Jurkat, Clone E6-1 (cell line): ENCODE results near the gene WBP2.

ENCODE experiments used
- DNase-seq: peaks from one replicate; pipeline ENCODE4 v3.0.0-alpha.2; 2011; ENCODE audit warnings: low read depth, low spot score
- H3K4me3 ChIP-seq: 2 replicates; pipeline ENCODE4 v1.5.1; 2011; ENCODE audit warnings: mild to moderate bottlenecking, low read length, control low read depth, moderate library complexity

WBP2 gene

DNA sequence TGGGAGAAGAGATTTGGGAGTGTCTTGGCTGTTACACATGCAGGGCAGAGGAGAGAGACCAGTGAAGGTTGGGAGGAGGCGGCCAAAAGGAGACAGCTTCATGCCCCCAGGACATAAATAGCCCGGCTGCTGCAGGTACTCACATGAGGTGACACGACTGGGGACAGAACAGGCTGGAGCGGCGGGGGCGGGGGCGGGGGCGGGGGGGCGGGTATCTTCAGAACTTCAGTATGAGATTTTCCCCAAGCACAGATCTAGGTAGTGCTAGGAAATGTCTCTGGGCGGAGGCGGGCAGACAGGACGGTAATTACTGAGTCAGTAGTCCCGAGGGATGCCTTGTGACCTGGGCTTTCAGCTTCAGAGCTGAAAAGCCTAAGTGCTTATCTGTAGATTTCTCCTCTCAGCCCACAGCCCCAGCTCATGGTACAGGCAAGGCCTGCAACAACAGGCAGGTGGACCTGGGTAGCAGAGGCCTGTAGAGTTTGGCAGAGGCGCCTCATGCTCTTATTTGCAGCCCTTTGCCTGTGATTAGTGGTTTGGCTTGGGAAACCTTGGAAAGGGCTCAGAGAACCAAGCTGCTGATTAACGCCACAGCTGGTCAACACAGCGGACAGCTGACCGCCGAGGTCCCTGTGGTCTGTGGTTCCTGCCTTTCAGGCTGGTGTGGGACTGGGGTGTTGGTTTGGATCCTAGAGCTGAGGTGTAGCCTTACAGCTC, 46.1 kb downstream of the WBP2 start:
- no peak overlapping the region for H3K4me3 ChIP-seq
- DNase-seq, result no peak

DNA sequence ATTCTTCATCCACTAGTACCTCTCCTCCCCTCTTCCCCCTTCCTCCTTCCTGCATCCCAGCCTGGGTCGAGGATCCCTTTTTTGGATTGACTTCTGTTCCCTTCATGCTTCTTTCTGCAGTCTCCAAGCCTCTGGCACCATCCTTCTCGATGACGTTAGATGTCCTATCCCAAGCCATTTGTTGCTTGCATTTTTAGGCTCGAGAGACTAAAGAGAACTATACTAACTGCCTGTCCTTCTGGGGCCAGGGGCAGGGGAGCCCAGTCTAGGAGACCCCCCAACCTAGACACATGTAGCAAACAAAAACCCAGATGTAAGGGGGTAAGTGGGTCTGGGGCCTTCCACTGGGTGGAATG, 46.6 kb downstream of the WBP2 start:
- no peak for DNase-seq
- H3K4me3 ChIP-seq, result no peak overlapping the region

DNA sequence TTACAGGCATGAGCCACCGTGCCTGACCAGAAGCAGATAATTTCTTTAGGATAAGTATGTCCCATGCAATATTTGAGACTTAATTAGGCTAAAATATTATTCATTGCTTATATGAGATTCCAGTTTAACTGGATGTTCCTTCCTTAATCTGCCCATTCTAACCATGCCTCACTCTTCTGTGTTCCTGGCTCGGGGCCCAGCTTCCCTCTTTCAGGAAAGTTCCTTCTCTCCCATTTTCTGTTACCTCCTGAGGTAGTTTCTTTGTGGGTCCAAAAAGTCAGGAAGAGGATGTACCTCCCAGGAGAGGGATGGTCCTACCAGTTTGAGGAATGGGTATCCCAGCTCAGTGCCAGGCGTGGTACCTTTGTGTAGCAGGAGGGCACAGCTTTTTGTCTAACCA, 47.3 kb downstream of the WBP2 start:
- H3K4me3 ChIP-seq, result no peak overlapping the region
- DNase-seq, result no peak

DNA sequence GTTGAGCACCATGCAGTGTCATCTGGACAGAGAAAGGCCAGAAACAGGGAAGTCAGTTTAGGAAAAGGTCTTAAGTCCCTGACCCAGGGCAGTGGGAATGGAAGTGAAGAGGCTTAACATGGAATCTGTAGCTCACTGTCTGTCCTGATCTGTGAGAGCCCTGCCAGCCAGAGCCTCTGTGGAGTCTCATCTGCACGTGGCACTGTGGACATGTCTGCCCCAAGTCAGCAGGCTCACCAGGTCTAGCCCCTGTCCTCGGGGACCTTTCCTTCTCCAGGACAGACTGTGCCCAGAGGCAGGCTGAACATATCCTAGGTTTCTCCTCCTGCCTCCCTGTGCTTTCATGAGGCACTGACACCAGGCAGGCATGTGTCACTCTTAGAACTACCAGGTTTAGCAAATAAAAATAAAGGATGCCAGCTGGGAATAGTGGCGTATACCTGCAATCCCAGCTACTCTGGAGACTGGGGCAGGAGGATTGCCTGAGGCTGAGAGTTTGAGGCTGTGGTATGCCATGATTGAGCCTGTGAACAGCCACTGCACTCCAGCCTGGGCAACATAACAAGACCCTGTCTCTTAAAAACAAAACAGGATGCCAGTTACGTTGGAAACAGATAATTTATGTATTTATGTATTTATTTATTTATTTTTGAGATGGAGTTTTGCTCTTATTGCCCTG, 48.2 kb downstream of the WBP2 start:
- no peak overlapping the region for H3K4me3 ChIP-seq
- DNase-seq, result no peak

DNA sequence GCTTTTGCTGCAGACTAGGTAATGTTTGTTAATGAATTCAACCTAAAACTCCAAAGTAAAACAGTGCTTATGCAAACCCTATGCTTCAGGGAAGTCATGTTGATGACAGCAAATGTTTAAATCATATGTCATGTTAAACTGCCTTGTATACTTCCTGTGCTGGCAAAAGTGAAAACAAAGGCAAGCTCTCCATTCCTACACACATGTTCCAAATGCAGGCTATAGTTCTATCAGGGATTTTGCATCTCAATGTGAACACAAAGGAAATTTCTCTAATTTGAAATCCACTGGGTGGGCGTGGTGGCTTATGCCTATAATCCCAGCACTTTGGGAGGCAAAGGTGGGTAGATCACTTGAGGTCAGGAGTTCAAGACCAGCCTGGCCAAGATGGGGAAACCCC, 51.3 kb downstream of the WBP2 start:
- no peak for DNase-seq
- H3K4me3 ChIP-seq, result no peak overlapping the region

DNA sequence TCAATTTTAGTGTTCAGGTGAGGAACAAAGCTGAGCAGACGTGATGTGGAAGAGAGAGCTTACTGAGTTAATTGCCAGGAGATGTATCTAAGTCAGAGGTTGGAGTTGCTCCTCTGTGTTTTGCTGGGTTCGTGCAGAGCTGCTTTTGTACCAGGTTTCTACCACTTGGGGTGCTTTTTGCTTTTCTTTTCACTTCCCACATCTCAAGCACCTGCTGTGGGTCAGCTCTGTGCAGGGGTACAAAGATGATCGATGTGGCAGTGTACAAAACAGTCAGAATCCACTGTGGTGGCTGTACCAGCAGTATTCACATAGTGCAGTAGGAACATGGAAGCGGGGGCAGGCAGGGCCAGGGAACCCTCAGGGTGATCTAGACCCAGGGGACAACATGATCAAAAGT, 55.7 kb downstream of the WBP2 start:
- no peak overlapping the region for H3K4me3 ChIP-seq
- no peak for DNase-seq

DNA sequence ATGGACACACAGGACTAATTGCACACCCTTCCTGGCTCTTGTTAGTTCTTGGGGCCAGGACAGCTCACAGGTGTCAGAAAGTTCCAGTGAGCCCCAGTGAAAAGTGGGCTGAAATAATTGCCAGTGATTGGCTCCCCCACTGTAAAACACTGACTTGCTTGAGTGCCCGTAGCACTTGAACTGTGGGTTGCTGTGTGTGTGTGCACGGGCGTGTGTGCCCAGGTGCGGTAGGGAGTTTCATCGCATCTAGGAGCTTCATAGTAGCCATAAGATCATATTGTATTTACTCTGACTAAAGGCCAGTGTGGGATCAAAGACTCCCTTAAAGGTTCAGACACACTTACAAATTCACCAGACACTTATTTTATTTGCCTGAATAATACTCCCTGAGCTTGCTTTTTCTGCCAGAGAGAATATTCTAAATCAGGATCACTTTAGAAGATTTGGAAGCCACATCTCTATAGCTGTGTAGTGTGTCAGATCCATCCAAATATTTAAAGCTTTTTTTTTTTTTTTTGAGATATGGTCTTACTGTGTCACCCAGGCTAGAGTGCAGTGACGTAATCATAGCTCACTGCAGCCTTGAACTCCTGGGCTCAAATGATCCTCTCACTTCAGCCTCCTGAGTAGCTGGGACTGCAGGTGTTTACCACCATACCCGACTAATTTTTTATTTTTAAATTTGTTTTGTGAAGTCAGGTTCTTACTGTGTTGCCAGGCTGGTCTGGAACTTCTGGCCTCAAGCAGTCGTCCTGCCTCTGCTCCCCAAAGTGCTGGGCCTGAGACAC, 59.1 kb downstream of the WBP2 start:
- H3K4me3 ChIP-seq, result no peak overlapping the region
- DNase-seq, result no peak
